ENCODE data around the gene LRBA. TPM values are rescaled to one million over a fixed set of nuclear protein-coding genes. Genes with fewer than 3 reads are reported as not detected.
A peak's percentile ranks its signal among the peaks of the same experiment; 100 is the strongest.

LRBA gene
- total and polyA plus RNA-seq, 4 donors = 8.2 to 69.8 (median 32.8) TPM

DNA sequence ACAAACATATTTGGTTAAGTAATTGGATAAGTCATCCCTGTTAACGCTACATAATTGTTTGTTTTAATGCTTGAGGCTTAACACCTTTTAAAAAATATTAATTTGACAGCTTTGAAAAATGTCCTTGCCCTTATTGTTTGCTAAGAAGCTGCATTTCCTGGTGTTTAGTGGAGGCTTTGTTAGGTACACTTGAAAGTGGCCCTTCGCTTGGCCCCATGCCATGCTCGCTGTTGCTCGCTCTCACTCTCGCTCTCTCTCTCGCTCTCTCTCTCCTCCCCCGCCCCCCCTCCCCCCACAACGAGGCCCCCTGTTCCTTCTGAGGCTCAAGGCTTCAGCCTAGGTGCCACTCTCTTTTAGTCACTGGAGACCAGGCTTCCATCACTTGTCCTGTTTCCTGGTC lies 797.3 kb downstream of the LRBA start (continued):
- TF ChIP-seq, protein P1, sequence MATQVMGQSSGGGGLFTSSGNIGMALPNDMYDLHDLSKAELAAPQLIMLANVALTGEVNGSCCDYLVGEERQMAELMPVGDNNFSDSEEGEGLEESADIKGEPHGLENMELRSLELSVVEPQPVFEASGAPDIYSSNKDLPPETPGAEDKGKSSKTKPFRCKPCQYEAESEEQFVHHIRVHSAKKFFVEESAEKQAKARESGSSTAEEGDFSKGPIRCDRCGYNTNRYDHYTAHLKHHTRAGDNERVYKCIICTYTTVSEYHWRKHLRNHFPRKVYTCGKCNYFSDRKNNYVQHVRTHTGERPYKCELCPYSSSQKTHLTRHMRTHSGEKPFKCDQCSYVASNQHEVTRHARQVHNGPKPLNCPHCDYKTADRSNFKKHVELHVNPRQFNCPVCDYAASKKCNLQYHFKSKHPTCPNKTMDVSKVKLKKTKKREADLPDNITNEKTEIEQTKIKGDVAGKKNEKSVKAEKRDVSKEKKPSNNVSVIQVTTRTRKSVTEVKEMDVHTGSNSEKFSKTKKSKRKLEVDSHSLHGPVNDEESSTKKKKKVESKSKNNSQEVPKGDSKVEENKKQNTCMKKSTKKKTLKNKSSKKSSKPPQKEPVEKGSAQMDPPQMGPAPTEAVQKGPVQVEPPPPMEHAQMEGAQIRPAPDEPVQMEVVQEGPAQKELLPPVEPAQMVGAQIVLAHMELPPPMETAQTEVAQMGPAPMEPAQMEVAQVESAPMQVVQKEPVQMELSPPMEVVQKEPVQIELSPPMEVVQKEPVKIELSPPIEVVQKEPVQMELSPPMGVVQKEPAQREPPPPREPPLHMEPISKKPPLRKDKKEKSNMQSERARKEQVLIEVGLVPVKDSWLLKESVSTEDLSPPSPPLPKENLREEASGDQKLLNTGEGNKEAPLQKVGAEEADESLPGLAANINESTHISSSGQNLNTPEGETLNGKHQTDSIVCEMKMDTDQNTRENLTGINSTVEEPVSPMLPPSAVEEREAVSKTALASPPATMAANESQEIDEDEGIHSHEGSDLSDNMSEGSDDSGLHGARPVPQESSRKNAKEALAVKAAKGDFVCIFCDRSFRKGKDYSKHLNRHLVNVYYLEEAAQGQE (IDR thresholded peaks at IDR 0.05) = no peak
- TF ChIP-seq YY1 (IDR thresholded peaks at IDR 0.05) (no peak), RAD21 (IDR thresholded peaks at IDR 0.05) (no peak), HNF4A (conservative IDR thresholded peaks at IDR 0.05) (no peak), HNF4G (IDR thresholded peaks at IDR 0.05) (no peak)
- TF ChIP-seq, protein P2, sequence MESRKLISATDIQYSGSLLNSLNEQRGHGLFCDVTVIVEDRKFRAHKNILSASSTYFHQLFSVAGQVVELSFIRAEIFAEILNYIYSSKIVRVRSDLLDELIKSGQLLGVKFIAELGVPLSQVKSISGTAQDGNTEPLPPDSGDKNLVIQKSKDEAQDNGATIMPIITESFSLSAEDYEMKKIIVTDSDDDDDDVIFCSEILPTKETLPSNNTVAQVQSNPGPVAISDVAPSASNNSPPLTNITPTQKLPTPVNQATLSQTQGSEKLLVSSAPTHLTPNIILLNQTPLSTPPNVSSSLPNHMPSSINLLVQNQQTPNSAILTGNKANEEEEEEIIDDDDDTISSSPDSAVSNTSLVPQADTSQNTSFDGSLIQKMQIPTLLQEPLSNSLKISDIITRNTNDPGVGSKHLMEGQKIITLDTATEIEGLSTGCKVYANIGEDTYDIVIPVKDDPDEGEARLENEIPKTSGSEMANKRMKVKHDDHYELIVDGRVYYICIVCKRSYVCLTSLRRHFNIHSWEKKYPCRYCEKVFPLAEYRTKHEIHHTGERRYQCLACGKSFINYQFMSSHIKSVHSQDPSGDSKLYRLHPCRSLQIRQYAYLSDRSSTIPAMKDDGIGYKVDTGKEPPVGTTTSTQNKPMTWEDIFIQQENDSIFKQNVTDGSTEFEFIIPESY (IDR thresholded peaks at IDR 0.05) = no peak
- TF ChIP-seq, protein P3, sequence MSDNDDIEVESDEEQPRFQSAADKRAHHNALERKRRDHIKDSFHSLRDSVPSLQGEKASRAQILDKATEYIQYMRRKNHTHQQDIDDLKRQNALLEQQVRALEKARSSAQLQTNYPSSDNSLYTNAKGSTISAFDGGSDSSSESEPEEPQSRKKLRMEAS (IDR thresholded peaks at IDR 0.05) = no peak

DNA sequence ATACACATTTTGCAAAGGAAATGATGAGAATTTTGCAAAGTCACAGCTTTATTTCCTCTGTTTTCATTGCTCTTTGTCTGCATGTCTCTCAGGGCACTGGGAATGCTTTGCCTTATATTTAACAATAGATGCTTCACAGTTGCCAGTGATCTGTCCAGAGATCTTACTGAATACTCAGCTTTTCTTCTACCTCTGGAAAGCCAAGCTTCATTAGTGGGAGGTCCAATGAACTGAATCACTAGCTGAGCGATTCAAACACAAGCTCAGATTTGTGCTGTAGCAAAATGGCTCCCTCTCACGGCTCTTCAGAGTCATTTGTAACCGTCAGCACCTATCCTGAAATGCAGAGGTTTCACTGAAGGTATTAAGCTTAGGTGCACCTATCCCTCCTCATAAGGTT lies 797.9 kb downstream of the LRBA start:
- 56% methylated on average over 3 of the region's 3 CpGs for WGBS
- H3K27ac ChIP-seq (ENCODE audit: low read depth in 1 of 2, low read length in 2 of 2) = no peak overlapping the region
- no peaks in the 10 kb centered on the region for H3K4me1 ChIP-seq (ENCODE audit: control insufficient read depth in 4 of 4, insufficient read depth in 4 of 4, low read length in 3 of 4)
- no peaks in the 10 kb centered on the region for H3K9me3 ChIP-seq (ENCODE audit: control insufficient read depth in 4 of 4, low read length in 3 of 4)
- H3K4me3 ChIP-seq (ENCODE audit: low read depth in 1 of 3, low read length in 3 of 3) = no peak overlapping the region
- H3K9ac ChIP-seq (ENCODE audit: low read depth in 1 of 2, low read length in 2 of 2) = no peak overlapping the region
- H3K36me3 ChIP-seq (ENCODE audit: control insufficient read depth in 4 of 4, insufficient read depth in 3 of 4, low read depth in 1 of 4, low read length in 3 of 4) = no peaks in the 10 kb centered on the region
- H3K27me3 ChIP-seq (ENCODE audit: control insufficient read depth in 4 of 4, insufficient read depth in 4 of 4, low read length in 3 of 4) = no peaks in the 10 kb centered on the region
- no peak for DNase-seq (ENCODE audit: low spot score)
- peak; percentile 32 to 55 for TF ChIP-seq RAD21 (IDR thresholded peaks at IDR 0.05)
- TF ChIP-seq HNF4G (IDR thresholded peaks at IDR 0.05) = no peak
- no peak for TF ChIP-seq FOXA1 (IDR thresholded peaks at IDR 0.05)

DNA sequence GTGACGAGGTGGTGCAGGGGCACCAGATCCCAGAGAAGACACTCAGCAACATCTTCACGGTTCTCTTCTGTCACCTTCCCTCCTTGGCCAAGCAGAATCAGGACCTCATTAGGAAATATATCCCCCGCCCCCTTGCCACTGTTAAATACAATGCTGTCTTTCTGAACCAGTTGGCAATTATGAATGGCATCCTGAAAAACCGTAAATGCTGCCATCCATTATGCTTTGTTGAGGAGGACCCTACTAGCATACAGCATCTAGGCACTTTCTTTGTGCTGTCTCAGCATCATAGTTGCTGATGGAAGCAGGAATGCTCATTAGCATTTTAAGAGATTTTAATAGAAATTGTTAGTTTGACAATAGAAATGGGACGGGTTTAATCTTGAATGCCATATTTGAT lies 798.4 kb downstream of the LRBA start:
- Histone ChIP-seq H3K27me3 (ENCODE audit: control insufficient read depth in 4 of 4, insufficient read depth in 4 of 4, low read length in 3 of 4) (no peaks in the 10 kb centered on the region), H3K9me3 (ENCODE audit: control insufficient read depth in 4 of 4, low read length in 3 of 4) (no peaks in the 10 kb centered on the region), H3K27ac (ENCODE audit: low read depth in 1 of 2, low read length in 2 of 2) (no peak overlapping the region), H3K36me3 (ENCODE audit: control insufficient read depth in 4 of 4, insufficient read depth in 3 of 4, low read depth in 1 of 4, low read length in 3 of 4) (no peaks in the 10 kb centered on the region), H3K4me1 (ENCODE audit: control insufficient read depth in 4 of 4, insufficient read depth in 4 of 4, low read length in 3 of 4) (no peaks in the 10 kb centered on the region), H3K4me3 (ENCODE audit: low read depth in 1 of 3, low read length in 3 of 3) (no peak overlapping the region), H3K9ac (ENCODE audit: low read depth in 1 of 2, low read length in 2 of 2) (no peak overlapping the region)
- WGBS = 91% methylated on average over 5 of the region's 5 CpGs
- no peak for DNase-seq (ENCODE audit: low spot score)
- TF ChIP-seq, protein P1 (IDR thresholded peaks at IDR 0.05) = no peak
- no peak for TF ChIP-seq JUND (IDR thresholded peaks at IDR 0.05)
- TF ChIP-seq RAD21 (IDR thresholded peaks at IDR 0.05) = no peak
- no peak for TF ChIP-seq HNF4A (conservative IDR thresholded peaks at IDR 0.05)
- TF ChIP-seq TAF1 (conservative IDR thresholded peaks at IDR 0.05) = no peak
- TF ChIP-seq, protein P4, sequence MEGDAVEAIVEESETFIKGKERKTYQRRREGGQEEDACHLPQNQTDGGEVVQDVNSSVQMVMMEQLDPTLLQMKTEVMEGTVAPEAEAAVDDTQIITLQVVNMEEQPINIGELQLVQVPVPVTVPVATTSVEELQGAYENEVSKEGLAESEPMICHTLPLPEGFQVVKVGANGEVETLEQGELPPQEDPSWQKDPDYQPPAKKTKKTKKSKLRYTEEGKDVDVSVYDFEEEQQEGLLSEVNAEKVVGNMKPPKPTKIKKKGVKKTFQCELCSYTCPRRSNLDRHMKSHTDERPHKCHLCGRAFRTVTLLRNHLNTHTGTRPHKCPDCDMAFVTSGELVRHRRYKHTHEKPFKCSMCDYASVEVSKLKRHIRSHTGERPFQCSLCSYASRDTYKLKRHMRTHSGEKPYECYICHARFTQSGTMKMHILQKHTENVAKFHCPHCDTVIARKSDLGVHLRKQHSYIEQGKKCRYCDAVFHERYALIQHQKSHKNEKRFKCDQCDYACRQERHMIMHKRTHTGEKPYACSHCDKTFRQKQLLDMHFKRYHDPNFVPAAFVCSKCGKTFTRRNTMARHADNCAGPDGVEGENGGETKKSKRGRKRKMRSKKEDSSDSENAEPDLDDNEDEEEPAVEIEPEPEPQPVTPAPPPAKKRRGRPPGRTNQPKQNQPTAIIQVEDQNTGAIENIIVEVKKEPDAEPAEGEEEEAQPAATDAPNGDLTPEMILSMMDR (IDR thresholded peaks at IDR 0.05; ENCODE audit: low read depth, low read length, missing input control) = no peak
- TF ChIP-seq, protein P2 (IDR thresholded peaks at IDR 0.05) = no peak
- no peak for TF ChIP-seq RXRA (IDR thresholded peaks at IDR 0.05)
- no peak for TF ChIP-seq FOXA1 (IDR thresholded peaks at IDR 0.05)
- TF ChIP-seq FOXA2 (IDR thresholded peaks at IDR 0.05) = no peak
- TF ChIP-seq, protein P3 (IDR thresholded peaks at IDR 0.05) = no peak
- TF ChIP-seq, protein P5, sequence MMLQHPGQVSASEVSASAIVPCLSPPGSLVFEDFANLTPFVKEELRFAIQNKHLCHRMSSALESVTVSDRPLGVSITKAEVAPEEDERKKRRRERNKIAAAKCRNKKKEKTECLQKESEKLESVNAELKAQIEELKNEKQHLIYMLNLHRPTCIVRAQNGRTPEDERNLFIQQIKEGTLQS (IDR thresholded peaks at IDR 0.05) = no peak
- TF ChIP-seq EGR1 (IDR thresholded peaks at IDR 0.05; ENCODE audit: low read depth in 2 of 2) = no peak
- TF ChIP-seq NR2F2 (IDR thresholded peaks at IDR 0.05) = no peak
- TF ChIP-seq SP1 (IDR thresholded peaks at IDR 0.05) = no peak

Measured in liver (tissue), 9 donors.